Putamen (tissue), 1 donor: ENCODE data around the gene CGNL1.
A peak's percentile ranks its signal among the peaks of the same experiment; 100 is the strongest.

ENCODE experiments used
- DNase-seq: peaks from one replicate; pipeline ENCODE4 v3.0.0-alpha.2; 2016; ENCODE audit warnings: low spot score

CGNL1 gene

DNA sequence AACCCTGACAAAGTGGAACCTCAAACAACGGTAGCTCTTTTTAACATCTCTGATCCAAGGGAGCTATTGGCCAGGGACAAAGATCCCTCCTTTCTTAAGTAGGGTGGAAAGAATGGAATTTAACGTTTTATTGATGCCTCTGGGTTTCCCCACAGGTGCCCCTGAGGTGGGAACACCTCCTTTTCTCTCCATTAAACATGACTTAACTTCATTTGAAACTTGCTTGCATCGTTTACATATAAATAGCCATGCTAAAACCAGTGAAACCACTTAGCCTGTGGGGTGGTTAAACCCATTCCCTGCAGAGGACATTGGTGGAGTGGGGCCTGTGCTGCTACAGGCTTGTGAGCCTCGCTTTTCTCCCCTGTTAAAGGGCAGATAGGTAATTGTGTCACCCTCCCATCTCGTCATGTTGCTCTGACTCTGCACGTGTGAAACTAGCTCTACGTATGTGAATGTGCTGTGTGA lies 9.7 kb downstream of the CGNL1 start:
- no peak for DNase-seq

GRCh38 chr15:57386976-57387375 lies 10.7 kb downstream of the CGNL1 start:
- DNase-seq: no peak

DNA sequence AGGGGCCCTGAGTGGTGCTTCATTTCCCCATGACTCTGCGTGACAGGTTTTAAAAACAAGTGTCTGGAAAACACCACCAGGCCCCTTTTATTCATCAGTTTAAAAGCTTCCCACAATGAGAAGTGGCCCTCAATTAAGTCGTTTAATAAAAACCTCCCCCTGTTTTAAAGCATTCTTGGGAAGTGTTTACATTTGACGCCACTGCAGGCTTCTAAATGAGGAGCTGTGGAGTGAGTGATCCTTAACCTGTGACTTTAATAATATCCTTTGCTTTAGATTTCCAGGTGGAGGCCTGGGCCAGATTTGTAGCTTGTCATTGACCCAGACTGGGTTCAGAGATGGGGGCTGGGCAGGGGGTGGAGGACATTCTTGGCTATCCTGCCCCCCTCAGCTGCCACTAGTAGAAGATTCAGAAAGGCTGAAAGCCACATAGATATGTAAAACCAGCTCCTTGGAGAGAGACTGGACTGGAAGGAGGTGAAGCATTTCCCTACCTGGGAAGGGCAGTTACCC lies 11.3 kb downstream of the CGNL1 start:
- no peak for DNase-seq

- no peak for DNase-seq
Measured at GRCh38 chr15:57388464-57388863, 12.2 kb downstream of the CGNL1 start.

- DNase-seq: no peak
Measured at GRCh38 chr15:57389991-57390390, 13.7 kb downstream of the CGNL1 start.

DNA sequence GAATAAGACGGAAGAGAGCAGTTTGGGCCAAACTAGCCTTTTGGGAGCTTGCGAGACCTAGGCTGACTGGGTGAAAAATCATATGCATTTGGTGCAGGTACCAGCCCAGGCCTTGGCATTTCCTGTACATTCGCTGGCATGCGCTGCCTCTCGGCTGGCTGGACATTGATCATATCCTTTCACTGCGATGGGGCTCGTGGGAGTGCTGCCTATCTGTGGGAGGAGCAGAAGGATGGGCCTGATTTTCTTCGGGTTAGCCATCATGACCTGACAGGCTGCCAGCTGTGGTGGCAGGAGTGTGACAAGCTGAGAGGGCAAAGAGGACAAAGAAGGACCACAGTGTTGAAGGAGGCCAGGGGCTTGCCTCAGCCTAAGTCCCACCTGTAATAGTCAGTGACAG lies 14.3 kb downstream of the CGNL1 start:
- no peak for DNase-seq

GRCh38 chr15:57391537-57391936 lies 15.2 kb downstream of the CGNL1 start:
- no peak for DNase-seq

DNA sequence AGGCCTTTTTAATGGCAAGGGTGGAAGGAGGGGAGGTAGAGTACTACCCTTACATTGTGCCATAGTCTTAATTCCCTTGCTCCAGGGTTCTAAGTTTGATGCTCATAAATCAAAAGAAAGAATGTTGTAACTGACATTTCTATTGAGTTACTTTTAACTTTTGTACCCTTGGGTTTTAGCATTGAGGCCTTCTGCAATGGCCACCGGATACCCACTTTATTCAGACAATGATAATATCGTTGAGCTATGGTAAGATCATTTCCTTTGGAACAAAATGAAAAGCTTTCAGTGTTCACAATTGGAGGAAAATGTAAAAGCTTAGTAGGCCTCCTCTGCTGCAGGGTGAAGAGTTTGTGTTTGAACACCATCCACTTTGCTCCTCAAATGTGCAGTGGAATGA lies 16.8 kb downstream of the CGNL1 start:
- DNase-seq: no peak

DNA sequence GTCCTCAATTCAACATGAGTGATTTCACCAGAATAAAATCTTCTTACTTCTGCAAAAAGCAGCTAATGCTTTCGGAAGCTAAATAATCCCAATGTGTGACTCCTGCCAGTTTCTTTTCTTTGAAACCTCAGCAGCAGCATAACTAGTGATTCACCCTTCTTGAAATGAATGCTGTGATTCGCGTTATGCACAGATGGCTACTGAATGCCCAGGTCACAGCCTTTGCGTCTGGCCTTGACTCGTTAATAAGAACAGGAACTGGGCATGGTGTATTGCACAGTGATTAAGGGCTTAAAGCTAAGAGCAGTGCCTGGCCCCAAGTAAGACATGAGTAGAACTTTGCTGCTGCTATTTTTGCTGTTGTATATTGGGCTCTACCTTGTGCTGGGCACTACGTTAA lies 19.0 kb downstream of the CGNL1 start:
- peak; percentile 10 for DNase-seq

DNA sequence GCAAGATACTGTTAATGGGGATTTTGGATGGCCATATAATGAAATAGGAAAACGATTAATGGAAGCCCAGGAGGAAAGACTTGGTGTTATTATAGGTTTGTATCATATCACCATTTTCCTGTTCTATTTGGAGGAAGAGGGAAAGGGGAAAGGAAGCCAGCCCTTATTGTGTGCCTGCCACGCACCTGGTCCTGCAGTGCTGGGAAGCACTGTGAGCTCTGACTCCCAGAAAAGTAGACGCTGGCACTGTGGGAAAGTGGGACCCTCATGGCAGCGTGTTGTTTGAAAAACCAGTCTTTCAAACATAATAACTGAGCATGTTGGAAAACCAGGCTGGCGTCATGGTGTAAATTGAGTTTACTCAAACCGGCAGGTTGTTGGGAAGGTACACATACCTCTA lies 22.0 kb downstream of the CGNL1 start:
- DNase-seq: no peak

- DNase-seq: no peak
Measured at GRCh38 chr15:57401546-57401945, 25.2 kb downstream of the CGNL1 start.

- DNase-seq: no peak
Measured at GRCh38 chr15:57403017-57403416, 26.7 kb downstream of the CGNL1 start.

DNA sequence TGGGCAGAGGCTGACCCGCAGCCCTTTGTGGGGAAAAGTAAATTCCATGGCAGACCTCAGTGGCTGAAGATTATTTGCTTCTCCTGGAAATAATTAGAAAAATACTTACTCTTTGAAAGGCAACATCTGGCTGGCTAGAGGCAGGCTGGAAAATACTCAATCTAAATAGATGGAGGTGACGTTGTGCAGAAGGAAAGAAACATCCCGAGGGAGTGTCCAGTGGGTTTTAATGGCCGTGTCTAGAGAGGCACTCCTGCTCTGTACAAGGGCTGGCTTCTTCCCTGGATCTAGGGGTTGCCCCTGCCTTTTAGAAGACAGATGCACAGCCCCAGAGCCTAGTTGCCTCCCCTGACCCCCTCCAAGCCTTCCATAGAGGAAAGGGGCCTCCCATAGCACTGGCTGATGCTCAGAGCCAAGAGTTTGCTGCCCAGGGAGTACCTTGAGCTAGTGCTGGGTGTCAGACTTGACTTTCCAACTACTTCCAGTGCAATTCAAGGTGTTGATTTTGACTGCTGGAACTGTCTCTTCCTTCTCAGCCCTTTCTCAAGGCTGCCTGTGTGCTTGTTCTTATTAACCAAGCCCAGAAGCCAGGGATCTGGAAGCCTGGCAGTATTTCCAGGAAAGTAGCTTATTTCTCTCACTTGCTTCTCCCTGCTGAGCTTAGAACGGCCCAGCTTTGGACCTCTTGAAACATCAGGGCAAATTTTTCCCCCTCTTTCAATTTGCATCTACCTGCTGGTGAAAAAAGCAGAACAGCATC lies 27.4 kb downstream of the CGNL1 start:
- no peak for DNase-seq

DNA sequence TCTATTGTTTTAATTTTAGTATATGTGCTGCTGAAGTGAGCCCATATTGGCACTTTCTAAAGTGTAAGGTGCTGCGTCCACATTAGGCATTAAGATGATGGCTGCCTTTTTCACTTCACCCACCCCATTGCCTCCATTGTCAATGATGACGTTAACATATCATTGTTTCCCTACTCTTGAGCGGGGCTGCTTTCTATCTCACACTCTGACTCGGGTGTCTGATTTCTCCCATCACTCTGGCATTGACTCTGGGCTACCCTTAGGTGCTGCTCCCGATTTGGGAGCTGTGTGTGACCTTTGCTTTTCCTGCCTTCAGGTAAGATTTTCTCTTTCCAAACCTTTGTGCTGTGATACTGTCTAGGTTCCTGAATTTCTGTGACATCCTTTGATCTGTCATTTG lies 28.8 kb downstream of the CGNL1 start:
- no peak for DNase-seq

DNA sequence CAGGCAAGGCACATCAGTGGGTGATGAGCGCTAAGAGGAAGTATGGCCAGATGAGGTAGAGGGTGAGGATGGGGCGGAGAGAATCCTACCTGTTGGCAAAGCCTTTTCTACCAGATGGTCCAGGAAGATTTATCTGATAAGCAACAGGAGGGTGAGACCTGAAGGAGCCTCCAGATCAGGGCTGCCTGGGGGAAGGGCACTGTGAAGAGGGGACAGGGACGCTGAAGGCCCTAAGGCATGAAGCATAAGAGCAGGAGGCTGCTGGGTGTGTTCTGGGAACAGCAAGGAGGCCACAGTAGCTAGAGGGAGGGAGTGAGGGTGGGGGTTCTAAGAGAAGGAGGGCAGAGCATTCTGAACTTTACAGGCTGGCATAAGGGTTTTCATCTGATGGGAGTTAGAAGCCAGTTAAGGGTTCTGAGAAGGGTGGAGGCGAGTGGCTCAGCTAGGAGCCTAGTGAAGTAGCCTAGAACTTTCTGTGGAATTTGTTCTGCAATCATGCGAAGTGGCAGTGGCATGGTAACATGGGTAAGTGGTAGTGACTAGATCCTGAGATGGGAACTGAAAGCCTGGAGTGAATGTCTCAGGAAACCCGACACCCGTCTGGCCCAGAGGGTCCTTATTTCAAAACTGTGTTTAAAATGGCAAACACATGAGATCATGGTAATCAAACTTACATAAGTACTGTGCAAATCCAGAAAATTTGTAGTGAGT lies 29.9 kb downstream of the CGNL1 start:
- DNase-seq: no peak

DNA sequence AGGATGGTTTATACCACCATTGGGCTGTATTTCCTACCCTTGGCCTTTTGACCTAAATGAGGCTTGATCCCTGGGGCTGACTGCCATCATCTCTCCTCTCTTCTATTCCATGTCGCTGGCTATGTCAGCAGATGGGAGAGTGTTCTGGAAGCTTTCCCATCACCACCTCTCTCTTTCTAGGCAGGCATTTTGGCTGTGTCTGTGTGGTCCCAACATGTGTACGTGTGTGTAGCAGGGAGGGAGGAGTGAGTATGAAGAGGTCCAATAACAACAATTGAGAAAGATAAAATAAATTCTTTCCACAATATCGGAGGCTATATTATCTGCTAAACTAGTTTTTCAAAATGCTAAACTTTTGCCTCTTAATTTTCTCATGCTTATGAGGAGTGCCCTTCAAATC lies 34.1 kb downstream of the CGNL1 start:
- DNase-seq: no peak

- DNase-seq: no peak
Measured at GRCh38 chr15:57411945-57412768, 35.9 kb downstream of the CGNL1 start.

- DNase-seq: no peak
Measured at GRCh38 chr15:57415602-57416001, 39.3 kb downstream of the CGNL1 start.

GRCh38 chr15:57418635-57419034 lies 42.3 kb downstream of the CGNL1 start:
- DNase-seq: no peak

GRCh38 chr15:57419335-57419734 lies 43.0 kb downstream of the CGNL1 start:
- no peak for DNase-seq

GRCh38 chr15:57421110-57421509 lies 44.8 kb downstream of the CGNL1 start:
- DNase-seq: no peak

DNA sequence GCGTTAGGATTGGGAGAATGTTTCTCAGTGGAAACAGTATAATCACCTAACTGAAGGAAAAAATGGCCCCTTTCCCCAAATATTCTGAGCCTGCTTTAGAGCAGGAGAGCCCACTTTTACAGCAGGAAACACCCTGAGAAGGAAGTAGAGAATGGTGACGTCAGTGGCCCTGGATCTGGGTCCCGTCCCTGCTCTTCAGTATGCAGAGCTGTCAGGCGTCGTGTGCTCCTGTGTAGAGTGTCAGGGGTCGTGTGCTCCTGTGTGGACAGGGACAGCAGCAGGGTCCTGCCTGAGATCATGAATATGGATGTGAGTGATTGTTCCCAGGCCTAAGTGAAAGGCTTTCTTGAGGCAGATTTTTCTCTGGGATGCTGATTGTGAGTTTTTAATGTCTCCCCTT lies 45.2 kb downstream of the CGNL1 start:
- DNase-seq: no peak
